Measurements from ENCODE around the gene CIB4.

GRCh38 chr2:26618611-26619010, 22.6 kb downstream of the CIB4 start:
- TF ChIP-seq CTCF (IDR thresholded peaks at IDR 0.05) (no peak), POLR2A (IDR thresholded peaks at IDR 0.05) (no peak)
